ENCODE results near the gene SNX1. TPM values are rescaled to one million over a fixed set of nuclear protein-coding genes. Genes with fewer than 3 reads are reported as not detected.

SNX1 gene
- total and polyA plus RNA-seq, 2 donors (not counting 3 experiments of a cell fraction or from before 2014, with no cell fraction given): 56.0 to 113 TPM

DNA sequence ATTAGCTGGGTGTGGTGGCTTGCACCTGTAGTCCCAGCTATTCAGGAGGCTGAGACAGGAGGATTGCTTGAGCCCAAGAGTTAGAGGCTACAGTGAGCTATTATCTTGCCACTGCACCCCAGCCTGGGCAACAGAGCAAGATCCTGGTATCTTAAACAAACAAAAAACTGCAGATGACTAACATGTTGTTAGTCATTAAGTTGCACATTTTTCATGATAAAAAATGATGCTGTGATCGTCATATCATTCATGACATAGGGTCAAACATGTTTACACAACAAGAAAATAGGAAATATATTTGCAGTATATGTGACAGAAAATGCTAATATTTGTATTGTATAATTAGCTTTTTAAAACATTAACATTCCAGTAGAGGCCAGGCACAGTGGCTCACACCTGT is 29.3 kb upstream of the SNX1 start:
- no peak for FAIRE-seq
- Histone ChIP-seq H3K4me3 (replicated peaks in 1 of 3; ENCODE audit: insufficient read depth in 1 of 3, low read depth in 1 of 3, low read length in 3 of 3) (no peak overlapping the region), H3K36me3 (ENCODE audit: control insufficient read depth in 2 of 2, extremely low read depth in 1 of 2, insufficient read depth in 2 of 2, low read length in 2 of 2) (no peaks in the 10 kb centered on the region), H3K4me1 (ENCODE audit: control insufficient read depth, extremely low read depth, insufficient read depth, low read length) (peaks cover 7% of the 10 kb centered on the region), H3K9me1 (replicated peaks; ENCODE audit: control insufficient read depth, extremely low read depth, insufficient read depth, low read length) (no peaks in the 10 kb centered on the region), H3K27ac (ENCODE audit: insufficient read depth, low read depth, low read length) (no peak overlapping the region), H3K9ac (replicated peaks; ENCODE audit: extremely low read depth, insufficient read depth, low read length) (no peak overlapping the region), H3K4me2 (ENCODE audit: insufficient read depth, low read length) (no peak overlapping the region), H3K9me3 (replicated peaks; ENCODE audit: control insufficient read depth, insufficient read depth, low read length) (no peaks in the 10 kb centered on the region), H3K79me2 (ENCODE audit: control insufficient read depth, insufficient read depth, low read length) (no peaks in the 10 kb centered on the region), H2AFZ (ENCODE audit: low read depth, low read length) (no peak overlapping the region), H3K27me3 (ENCODE audit: control insufficient read depth in 2 of 2, insufficient read depth in 2 of 2, low read length in 2 of 2) (no peaks in the 10 kb centered on the region), H4K20me1 (replicated peaks; ENCODE audit: control insufficient read depth, extremely low read depth, insufficient read depth, low read length) (no peaks in the 10 kb centered on the region)
- ChIA-PET CTCF (interaction anchor here (1.0 to 6.9 kb wide), 11 partner anchors 16 to 600 kb away, joined by 3 to 180 read pairs (median 5); no protein-coding TSS in a partner anchor), POLR2A (no interaction called here)
- dilution Hi-C loops (cut with MboI; ENCODE audit: extremely low pct_ligation_motif_present, low sequenced_read_pairs): no loop called here
- intact Hi-C loops (cut with micrococcal nuclease): loop anchor here (2.0 kb wide), 1 partner anchor 600 kb away; no protein-coding TSS in a partner anchor
- TF ChIP-seq FOS (IDR thresholded peaks at IDR 0.05; ENCODE audit: borderline replicate concordance, insufficient read depth, low read length) (no peak), GATA2 (IDR thresholded peaks at IDR 0.05; ENCODE audit: insufficient read depth, insufficient read length, low read depth, low read length) (no peak), POLR2A (IDR thresholded peaks at IDR 0.05; ENCODE audit: low read depth, low read length) (no peak), EZH2 (IDR thresholded peaks at IDR 0.05; ENCODE audit: borderline replicate concordance, low read depth, low read length, severe bottlenecking) (no peak), MYC (IDR thresholded peaks at IDR 0.05; ENCODE audit: low read depth, low read length) (no peak), JUN (IDR thresholded peaks at IDR 0.05; ENCODE audit: borderline replicate concordance, insufficient read depth, insufficient read length, low read depth) (no peak), POLR2AphosphoS5 (IDR thresholded peaks at IDR 0.05; ENCODE audit: insufficient read depth, low read depth, low read length) (no peak)
- TF ChIP-seq, protein P1, sequence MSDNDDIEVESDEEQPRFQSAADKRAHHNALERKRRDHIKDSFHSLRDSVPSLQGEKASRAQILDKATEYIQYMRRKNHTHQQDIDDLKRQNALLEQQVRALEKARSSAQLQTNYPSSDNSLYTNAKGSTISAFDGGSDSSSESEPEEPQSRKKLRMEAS (IDR thresholded peaks at IDR 0.05; ENCODE audit: insufficient read depth, insufficient read length): no peak
- TF ChIP-seq, protein P2, sequence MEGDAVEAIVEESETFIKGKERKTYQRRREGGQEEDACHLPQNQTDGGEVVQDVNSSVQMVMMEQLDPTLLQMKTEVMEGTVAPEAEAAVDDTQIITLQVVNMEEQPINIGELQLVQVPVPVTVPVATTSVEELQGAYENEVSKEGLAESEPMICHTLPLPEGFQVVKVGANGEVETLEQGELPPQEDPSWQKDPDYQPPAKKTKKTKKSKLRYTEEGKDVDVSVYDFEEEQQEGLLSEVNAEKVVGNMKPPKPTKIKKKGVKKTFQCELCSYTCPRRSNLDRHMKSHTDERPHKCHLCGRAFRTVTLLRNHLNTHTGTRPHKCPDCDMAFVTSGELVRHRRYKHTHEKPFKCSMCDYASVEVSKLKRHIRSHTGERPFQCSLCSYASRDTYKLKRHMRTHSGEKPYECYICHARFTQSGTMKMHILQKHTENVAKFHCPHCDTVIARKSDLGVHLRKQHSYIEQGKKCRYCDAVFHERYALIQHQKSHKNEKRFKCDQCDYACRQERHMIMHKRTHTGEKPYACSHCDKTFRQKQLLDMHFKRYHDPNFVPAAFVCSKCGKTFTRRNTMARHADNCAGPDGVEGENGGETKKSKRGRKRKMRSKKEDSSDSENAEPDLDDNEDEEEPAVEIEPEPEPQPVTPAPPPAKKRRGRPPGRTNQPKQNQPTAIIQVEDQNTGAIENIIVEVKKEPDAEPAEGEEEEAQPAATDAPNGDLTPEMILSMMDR (IDR thresholded peaks at IDR 0.05; ENCODE audit: extremely low read depth in 1 of 2, insufficient read depth in 1 of 2, low read depth in 1 of 2, low read length in 2 of 2): no peak
- BruUV-seq (replicated peaks): no TSS peak
- no peak for DNase-seq (ENCODE audit: low read depth, low spot score)

Measured in endothelial cell of umbilical vein (primary cell).